ENCODE data around the gene SYCE3. TPM values are rescaled to one million over a fixed set of nuclear protein-coding genes. Genes with fewer than 3 reads are reported as not detected.
A peak's percentile ranks its signal among the peaks of the same experiment; 100 is the strongest.
"Not testable (repeated sequence)": the region's sequence is repeated elsewhere in the genome, so short reads cannot be mapped to it uniquely, and the experiment has no call there.

The SYCE3 gene
- total RNA-seq: not detected in 2 replicates

- peak; percentile 50 to 75 for DNase-seq (ENCODE audit: low read depth in 2 of 2)
Measured at GRCh38 chr22:50562523-50563412, at the start of gene SYCE3. TSS of gene SYCE3 (minus strand) at chr22:50562919. CDS start at chr22:50556405, 6,514 bp downstream.

GRCh38 chr22:50612168-50612527 lies 49.4 kb upstream of the SYCE3 start:
- DNase-seq (ENCODE audit: low read depth in 2 of 2): no peak

- no peak for DNase-seq (ENCODE audit: low read depth in 2 of 2)
Measured at GRCh38 chr22:50611341-50612060, 48.8 kb upstream of the SYCE3 start.

- DNase-seq (ENCODE audit: low read depth in 2 of 2): no peak
Measured at GRCh38 chr22:50610581-50610980, 47.9 kb upstream of the SYCE3 start.

GRCh38 chr22:50610041-50610451 lies 47.3 kb upstream of the SYCE3 start:
- DNase-seq (ENCODE audit: low read depth in 2 of 2): no peak

- DNase-seq (ENCODE audit: low read depth in 2 of 2): no peak
Measured at GRCh38 chr22:50609599-50609998, 46.9 kb upstream of the SYCE3 start.

GRCh38 chr22:50608996-50609395 lies 46.3 kb upstream of the SYCE3 start:
- no peak for DNase-seq (ENCODE audit: low read depth in 2 of 2)

- DNase-seq (ENCODE audit: low read depth in 2 of 2): not testable (repeated sequence)
Measured at GRCh38 chr22:50608058-50608840, 45.5 kb upstream of the SYCE3 start.

GRCh38 chr22:50607659-50608020 lies 44.9 kb upstream of the SYCE3 start:
- no peak for DNase-seq (ENCODE audit: low read depth in 2 of 2)

GRCh38 chr22:50606946-50607658 lies 44.4 kb upstream of the SYCE3 start:
- DNase-seq (ENCODE audit: low read depth in 2 of 2): no peak

- no peak for DNase-seq (ENCODE audit: low read depth in 2 of 2)
Measured at GRCh38 chr22:50606165-50606945, 43.6 kb upstream of the SYCE3 start.

- DNase-seq (ENCODE audit: low read depth in 2 of 2): no peak
Measured at GRCh38 chr22:50605613-50606074, 42.9 kb upstream of the SYCE3 start.

- DNase-seq (ENCODE audit: low read depth in 2 of 2): no peak
Measured at GRCh38 chr22:50605002-50605612, 42.4 kb upstream of the SYCE3 start.

- no peak for DNase-seq (ENCODE audit: low read depth in 2 of 2)
Measured at GRCh38 chr22:50604256-50605001, 41.7 kb upstream of the SYCE3 start.

GRCh38 chr22:50603511-50604255 lies 41.0 kb upstream of the SYCE3 start:
- DNase-seq (ENCODE audit: low read depth in 2 of 2): no peak

GRCh38 chr22:50602338-50602700 lies 39.6 kb upstream of the SYCE3 start:
- no peak for DNase-seq (ENCODE audit: low read depth in 2 of 2)

- DNase-seq (ENCODE audit: low read depth in 2 of 2): no peak
Measured at GRCh38 chr22:50601669-50602337, 39.1 kb upstream of the SYCE3 start.
